Measurements from ENCODE around the gene UBXN4.
"Not testable (repeated sequence)": the region's sequence is repeated elsewhere in the genome, so short reads cannot be mapped to it uniquely, and the experiment has no call there.

The UBXN4 gene

GRCh38 chr2:135802350-135802749 lies 60.7 kb downstream of the UBXN4 start:
- no peak for DNase-seq

DNA sequence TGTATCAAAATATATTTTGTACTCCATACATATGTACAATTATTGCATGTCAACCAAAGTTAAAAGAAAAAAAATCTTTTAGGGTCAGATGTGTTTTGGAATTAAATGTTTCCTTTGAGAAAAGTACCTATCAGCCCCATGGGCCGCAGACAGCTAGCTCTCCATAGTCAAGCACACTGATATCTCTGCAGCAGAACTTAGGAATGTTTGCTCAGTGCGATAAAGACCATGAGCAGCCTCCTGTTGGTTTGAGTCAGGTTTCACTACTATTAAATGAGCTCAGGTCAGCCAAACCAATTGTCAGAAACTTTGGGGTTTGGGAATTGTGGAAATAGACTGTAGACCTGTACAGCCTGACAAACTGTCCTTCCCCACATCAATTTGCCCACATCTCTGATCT lies 61.6 kb downstream of the UBXN4 start:
- DNase-seq = no peak

- DNase-seq = not testable (repeated sequence)
Measured at GRCh38 chr2:135807874-135808273, 66.2 kb downstream of the UBXN4 start.

DNA sequence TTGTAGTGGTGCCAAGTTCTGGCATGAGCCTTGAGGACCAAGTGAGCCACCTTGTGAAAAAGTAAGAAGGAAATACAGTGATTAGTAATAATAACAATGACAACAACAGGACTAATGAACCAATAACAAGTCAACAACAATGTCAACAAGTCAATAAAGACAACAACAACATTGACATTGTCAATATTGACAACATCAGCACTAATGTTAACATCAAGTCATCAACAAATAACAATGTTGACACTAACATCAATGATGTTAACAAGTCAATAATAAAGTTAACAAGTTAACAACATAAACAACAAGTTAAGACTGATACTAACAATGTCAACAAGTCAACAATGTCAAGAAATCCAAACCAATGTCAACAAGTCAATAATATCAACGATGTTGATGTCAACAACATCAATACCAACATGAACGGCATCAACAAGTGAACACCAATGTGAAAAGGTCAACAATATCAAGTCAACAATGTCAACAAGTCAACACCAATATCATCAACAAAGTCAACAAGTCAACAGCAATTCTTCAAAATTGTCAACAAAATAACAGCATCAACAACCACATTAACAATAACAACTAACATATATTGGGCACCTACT lies 71.4 kb downstream of the UBXN4 start:
- no peak for DNase-seq

GRCh38 chr2:135815269-135815668 lies 73.6 kb downstream of the UBXN4 start:
- DNase-seq = no peak

DNA sequence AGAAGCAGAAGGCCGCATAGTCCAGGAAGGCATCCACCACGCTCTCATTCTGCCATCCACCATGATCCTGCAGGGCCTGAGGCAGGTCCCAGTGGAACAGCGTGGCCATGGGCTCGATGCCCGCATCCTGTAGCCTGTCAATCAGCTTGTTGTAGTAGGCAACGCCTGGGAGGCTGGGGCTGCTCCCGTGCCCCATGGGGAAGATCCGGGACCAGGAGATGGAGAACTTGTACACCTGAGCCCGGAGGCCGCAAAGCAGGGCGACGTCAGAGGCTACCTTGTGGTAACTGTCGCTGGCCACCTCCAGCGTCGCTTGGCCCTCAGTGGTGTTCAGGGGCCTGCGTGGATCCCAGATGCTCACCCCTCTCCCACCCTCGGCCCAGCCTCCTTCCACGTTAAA lies 75.8 kb downstream of the UBXN4 start:
- no peak for DNase-seq

- DNase-seq = no peak
Measured at GRCh38 chr2:135817951-135818350, 76.3 kb downstream of the UBXN4 start.

DNA sequence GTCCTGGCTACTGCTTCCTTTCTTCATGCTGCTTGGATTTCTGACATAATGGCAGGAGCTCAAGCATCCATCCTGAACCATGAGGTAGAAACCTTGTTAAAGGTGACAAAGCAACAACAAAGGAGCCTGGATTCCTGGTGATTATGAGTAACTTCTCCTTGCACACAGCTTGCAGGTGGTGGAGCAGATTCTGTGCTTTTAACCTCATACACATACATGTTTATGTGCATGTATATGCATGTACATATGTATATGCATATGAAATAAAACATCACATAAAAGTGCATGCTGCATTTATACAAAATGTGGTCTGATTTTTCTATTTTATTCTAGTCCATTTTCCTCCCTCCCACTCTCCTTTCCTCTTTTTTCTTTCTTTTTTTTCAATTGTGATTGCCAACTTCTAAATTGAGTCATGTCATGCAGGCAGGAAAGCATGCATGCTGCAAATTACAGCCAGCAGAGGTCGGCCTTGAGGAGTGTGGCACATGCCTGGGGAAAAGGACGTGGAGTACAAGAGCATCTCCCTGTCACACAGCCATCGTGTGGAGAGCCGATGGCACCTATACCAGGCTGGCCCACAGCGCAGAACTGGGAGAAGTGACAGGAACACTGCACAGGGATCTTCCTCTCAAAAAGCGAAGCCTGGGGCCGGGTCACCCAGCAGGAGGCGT lies 77.4 kb downstream of the UBXN4 start:
- DNase-seq = no peak

DNA sequence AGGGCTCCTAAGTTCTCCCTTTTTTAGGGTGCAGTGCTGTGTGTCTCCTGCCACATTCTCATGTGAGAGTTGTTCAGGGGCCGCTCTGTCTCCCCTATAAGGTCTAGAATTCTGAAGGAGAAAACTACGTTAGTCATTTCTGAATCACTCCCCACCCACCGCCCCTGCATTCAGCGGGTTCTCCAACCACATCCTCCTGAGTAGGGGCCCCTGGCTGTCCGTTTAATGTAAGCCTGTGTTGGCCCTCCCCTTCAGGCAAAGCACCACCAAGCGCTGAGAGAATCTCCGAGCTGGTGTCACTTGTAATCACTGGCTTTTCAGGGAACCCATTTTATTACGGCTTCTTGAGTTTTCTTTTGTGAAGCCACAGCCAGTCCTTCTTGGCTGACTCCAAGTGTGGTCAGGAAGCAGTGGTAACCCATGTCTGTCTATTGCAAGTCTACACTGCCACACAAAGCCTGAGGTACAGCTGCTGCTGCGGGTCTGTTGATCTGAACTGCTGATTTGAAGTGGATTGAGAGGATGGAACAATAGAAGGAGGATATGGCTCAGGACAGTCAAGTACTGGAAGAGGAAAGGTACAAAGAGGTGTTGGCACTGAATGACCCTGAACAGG lies 78.5 kb downstream of the UBXN4 start:
- no peak for DNase-seq

- no peak for DNase-seq
Measured at GRCh38 chr2:135821190-135821589, 79.5 kb downstream of the UBXN4 start.

GRCh38 chr2:135822855-135823254 lies 81.2 kb downstream of the UBXN4 start:
- no peak for DNase-seq

GRCh38 chr2:135825131-135825530 lies 83.5 kb downstream of the UBXN4 start:
- DNase-seq = no peak

DNA sequence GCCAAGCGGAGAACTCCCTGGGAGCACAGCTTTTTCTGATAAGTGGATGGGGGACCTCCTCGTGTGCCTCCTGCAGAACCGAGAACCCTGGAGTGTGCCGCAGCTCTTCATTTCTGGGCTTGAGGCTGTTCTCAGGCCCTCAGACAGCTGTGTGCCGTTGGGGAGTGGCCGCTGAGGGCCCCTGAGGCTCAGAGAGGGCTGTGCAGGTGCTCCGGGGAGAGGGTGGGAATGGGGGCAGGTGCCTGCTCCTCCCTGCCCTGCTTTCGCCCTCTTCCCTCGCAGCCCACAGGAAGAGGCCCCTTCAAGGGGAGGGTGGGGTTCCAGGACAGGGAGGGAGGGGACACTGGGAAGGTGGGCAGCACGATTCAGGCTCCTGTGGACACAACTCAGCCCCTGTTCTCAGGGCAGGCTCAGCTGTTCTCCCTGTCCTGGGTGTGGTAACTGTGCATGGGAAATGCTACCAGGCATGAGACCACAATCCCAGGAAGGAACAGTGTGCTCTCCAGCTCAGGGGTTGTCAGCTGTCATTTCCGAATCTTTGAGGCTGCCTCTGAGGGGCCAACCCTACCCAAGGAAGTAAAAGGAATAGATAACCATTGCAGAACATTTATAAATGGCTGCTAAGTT lies 84.0 kb downstream of the UBXN4 start:
- no peak for DNase-seq

DNA sequence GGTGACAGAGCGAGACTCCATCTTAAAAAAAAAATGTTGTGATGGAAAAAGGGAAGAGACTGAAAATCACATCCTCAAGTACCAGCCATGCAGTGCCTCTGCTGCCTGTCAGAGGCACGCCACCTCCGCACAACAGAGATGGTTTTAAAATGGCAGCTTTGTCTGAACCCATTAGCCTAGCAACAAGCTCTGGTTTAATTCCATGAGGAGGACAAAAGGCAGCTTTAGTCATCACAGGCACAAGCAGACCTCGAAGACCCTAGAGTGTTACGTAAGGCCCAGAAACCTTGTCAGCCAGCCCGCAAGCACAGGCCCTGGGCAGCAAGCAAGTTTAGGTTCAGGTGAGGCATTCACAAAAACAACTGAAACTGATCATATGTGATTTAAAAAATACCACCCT lies 84.9 kb downstream of the UBXN4 start:
- no peak for DNase-seq

DNA sequence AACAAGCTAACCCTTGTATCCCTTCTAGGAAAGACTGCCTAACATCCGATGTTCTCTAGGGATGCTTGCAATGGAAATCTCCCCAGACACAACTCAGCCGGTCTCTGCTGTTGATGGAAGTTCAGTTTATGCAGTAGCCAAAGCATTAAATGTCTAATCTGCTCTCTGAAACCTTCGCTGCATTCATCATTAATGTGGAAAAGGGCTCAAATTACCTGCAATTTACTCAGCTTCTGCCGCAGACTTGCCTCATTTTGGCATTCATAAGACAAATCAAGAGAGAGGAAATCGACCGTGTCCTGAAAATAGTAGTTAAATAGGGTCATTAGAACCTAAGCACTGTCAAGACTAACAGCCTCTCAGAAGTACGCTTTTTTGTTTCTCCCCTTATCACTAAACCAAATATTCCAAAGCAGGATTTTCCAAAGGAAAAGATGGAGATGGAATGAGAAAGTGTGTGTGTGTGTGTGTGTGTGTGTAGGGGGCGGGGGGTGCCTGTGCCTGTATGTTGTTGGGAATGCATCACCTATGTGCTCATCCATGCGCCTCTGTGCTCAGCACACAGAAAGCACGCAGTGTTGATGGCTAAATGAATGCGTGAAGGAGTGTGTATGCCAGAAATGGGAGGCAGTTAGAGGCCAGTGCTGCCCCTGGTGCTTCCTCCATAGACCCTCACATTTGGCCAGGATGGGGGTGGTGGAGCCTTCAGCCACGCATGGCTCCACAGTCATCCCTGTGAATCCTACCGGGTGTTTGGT lies 87.9 kb downstream of the UBXN4 start:
- DNase-seq = no peak

GRCh38 chr2:135831180-135831812 lies 89.6 kb downstream of the UBXN4 start:
- DNase-seq = no peak

DNA sequence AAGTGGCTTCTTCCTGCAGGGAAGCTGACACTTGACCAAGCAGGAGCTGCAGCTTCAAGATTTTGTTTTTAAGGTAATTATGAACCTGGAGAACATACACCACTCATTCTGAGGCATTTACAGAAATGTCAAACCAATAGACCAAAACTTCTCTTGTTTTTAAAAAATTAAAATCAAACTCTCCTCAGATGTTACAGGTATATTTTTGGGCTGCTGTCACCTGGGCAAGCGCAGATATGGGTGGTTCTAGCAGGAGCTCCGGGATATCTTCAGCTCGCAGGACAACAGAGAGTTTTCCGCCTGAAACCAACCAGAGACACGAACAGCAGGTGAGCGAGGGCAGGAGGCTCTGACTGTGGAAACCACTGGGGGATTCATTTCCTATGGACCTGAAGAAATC lies 91.2 kb downstream of the UBXN4 start:
- no peak for DNase-seq

Data from amygdala (tissue), 56 donors.